K562 (cell line): ENCODE results near the gene ZBTB47. TPM values are rescaled to one million over a fixed set of nuclear protein-coding genes. Genes with fewer than 3 reads are reported as not detected.

Experiments used
- CCAR2 ChIP-seq: fragments of 200-400 bp; formaldehyde crosslinking; IDR thresholded peaks from 2 replicates; pipeline ENCODE4 v1.6.1; 2017; ENCODE audit warnings: mild to moderate bottlenecking, low read depth, low read length
- FOXK1 ChIP-seq: sonication (generic); formaldehyde crosslinking; IDR thresholded peaks from 2 replicates; pipeline ENCODE4 v1.8.0; 2022; ENCODE audit warnings: missing genetic modification reagents, mild to moderate bottlenecking, borderline replicate concordance
- HDAC2 ChIP-seq: fragments of 450-650 bp; IDR thresholded peaks from 2 replicates; pipeline ENCODE4 v1.6.1; 2016; ENCODE audit warnings: mild to moderate bottlenecking
- IRF2 ChIP-seq: sonication (generic); formaldehyde crosslinking; IDR thresholded peaks from 2 replicates; pipeline ENCODE4 v1.8.1; 2022; ENCODE audit warnings: mild to moderate bottlenecking, missing genetic modification reagents
- MAZ ChIP-seq, 2 experiments: fragments of 450-650 bp in 1 of 2; sonication (generic) in 1 of 2; formaldehyde crosslinking; IDR thresholded peaks in 1 of 2; conservative IDR thresholded peaks in 1 of 2; 2 replicates each; pipeline versions ENCODE4 v1.4.0 to v1.5.0; 2020; ENCODE audit warnings: mild to moderate bottlenecking in 1 of 2, missing genetic modification reagents in 1 of 2
- NCOR1 ChIP-seq: fragments of 450-650 bp; IDR thresholded peaks from 2 replicates; pipeline ENCODE4 v1.6.1; 2016; ENCODE audit warnings: mild to moderate bottlenecking, moderate library complexity
- POLR3A ChIP-seq: IDR thresholded peaks from 2 replicates; pipeline ENCODE4 v1.6.1; 2011; ENCODE audit warnings: borderline replicate concordance, mild to moderate bottlenecking, moderate library complexity; ENCODE audit not compliant: insufficient read length, insufficient read depth; ENCODE audit errors: extremely low read depth
- RBM17 ChIP-seq: fragments of 200-400 bp; formaldehyde crosslinking; IDR thresholded peaks from 2 replicates; pipeline ENCODE4 v1.6.1; 2017; ENCODE audit warnings: low read depth, mild to moderate bottlenecking, low read length, borderline replicate concordance
- RHOXF2B ChIP-seq: fragments of 250-450 bp; sonication (Bioruptor Pico); conservative IDR thresholded peaks from 2 replicates; pipeline ENCODE4 v1.5.1; 2021
- SOX6 ChIP-seq: fragments of 450-650 bp; IDR thresholded peaks from 2 replicates; pipeline ENCODE4 v1.6.1; 2014; ENCODE audit warnings: mild to moderate bottlenecking
- ZBTB8A ChIP-seq: fragments of 450-650 bp; IDR thresholded peaks from 2 replicates; pipeline ENCODE4 v1.6.1; 2018; ENCODE audit warnings: mild to moderate bottlenecking, moderate library complexity; ENCODE audit not compliant: partially characterized antibody
- ZNF124 ChIP-seq: sonication (generic); formaldehyde crosslinking; IDR thresholded peaks from 2 replicates; pipeline ENCODE4 v1.8.1; 2022; ENCODE audit warnings: missing genetic modification reagents
- ZSCAN32 ChIP-seq: fragments of 450-650 bp; formaldehyde crosslinking; IDR thresholded peaks from 2 replicates; pipeline ENCODE4 v1.4.0; 2020; ENCODE audit warnings: mild to moderate bottlenecking, moderate library complexity
- polyA plus RNA-seq, 8 experiments: library from polyadenylated mRNA; depleted of rRNA in 4 of 8; stranded (reverse) in 5 of 8; unstranded in 3 of 8; fragments of >200 nt; fragmentation: Nextera tagmentation in 2 of 8; fragmentation: Illumina TruSeq in 1 of 8; extraction: Ambion mirVana in 2 of 8; extraction: Trizol in 1 of 8; gene quantifications; 2 replicates each; pipeline versions ENCODE4 v1.2.1 to v1.2.3, GENCODE V29; 2011 to 2014; ENCODE audit warnings: inconsistent platforms in 1 of 8, missing spikeins in 1 of 8
- total RNA-seq, 7 experiments: library from RNA; depleted of rRNA in 6 of 7; stranded (reverse); fragments of >200 nt in 6 of 7; fragmentation: Illumina TruSeq in 2 of 7; extraction: Trizol in 2 of 7; gene quantifications; 2 replicates each; pipeline versions ENCODE4 v1.2.1 to v1.2.3, GENCODE V29; 2011 to 2021; ENCODE audit warnings: low replicate concordance in 1 of 7
- TF ChIP-seq, protein P1 (sequence below): fragments of 450-650 bp; IDR thresholded peaks from 2 replicates; pipeline ENCODE4 v1.6.1; 2018; ENCODE audit warnings: mild to moderate bottlenecking, low read depth; ENCODE audit not compliant: partially characterized antibody
- TF ChIP-seq, protein P2 (sequence below): IDR thresholded peaks from 3 replicates; pipeline ENCODE4 v1.6.1; 2011; ENCODE audit warnings: borderline replicate concordance, mild to moderate bottlenecking, moderate library complexity; ENCODE audit not compliant: insufficient read length; ENCODE audit errors: extremely low read depth

Gene ZBTB47
- total and polyA plus RNA-seq, 9 of the 15 experiments (the other 6 are each of a cell fraction or from before 2014, with no cell fraction given), result 0.11 to 4.6 (median 1.7) TPM; not detected in 1

DNA sequence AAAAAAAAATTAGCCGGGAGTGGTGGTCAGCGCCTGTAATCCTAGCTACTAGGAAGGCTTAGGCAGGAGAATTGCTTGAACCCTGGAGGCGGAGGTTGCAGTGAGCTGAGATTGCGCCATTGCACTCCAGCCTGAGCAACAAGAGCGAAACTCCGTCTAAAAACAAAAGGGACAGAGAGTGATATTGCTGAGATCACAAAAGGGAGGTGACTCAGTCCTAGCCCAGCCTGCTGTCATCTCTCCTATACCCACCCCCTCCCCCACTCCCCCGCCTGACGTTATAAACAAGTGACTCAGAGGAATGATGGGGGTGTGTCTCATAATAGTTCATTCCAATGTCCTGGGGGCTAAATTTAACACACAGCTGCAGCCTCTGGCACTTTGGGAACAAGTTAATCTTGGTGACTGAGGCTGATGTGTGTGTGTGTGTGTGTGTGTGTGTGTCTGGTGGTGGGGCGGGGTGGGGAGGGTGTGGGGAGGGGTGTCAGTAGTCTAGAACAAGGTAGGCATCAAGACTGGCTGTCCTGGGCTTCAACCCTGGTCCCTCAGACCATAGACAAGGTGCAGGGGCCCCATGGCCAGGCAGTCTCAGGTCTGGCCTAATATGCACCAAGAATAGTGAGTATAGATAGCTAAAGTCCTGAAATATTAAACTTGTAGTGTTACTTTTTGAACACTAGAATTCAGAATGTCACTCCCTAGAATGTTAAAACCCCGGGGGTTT lies 30.5 kb downstream of the ZBTB47 start (continued):
- no peak for TF ChIP-seq RBM17
- TF ChIP-seq FOXK1 (CRISPR knock-in tag), result no peak
- no peak for TF ChIP-seq HDAC2
- TF ChIP-seq NCOR1, result no peak
- TF ChIP-seq ZNF124 (CRISPR knock-in tag), result no peak
- TF ChIP-seq POLR3A, result no peak
- no peak for TF ChIP-seq RHOXF2B (CRISPR knock-in tag)
- TF ChIP-seq, protein P1, sequence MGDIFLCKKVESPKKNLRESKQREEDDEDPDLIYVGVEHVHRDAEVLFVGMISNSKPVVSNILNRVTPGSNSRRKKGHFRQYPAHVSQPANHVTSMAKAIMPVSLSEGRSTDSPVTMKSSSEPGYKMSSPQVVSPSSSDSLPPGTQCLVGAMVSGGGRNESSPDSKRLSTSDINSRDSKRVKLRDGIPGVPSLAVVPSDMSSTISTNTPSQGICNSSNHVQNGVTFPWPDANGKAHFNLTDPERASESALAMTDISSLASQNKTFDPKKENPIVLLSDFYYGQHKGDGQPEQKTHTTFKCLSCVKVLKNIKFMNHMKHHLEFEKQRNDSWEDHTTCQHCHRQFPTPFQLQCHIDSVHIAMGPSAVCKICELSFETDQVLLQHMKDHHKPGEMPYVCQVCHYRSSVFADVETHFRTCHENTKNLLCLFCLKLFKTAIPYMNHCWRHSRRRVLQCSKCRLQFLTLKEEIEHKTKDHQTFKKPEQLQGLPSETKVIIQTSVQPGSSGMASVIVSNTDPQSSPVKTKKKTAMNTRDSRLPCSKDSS, result no peak
- no peak for TF ChIP-seq ZBTB8A
- TF ChIP-seq, protein P2, sequence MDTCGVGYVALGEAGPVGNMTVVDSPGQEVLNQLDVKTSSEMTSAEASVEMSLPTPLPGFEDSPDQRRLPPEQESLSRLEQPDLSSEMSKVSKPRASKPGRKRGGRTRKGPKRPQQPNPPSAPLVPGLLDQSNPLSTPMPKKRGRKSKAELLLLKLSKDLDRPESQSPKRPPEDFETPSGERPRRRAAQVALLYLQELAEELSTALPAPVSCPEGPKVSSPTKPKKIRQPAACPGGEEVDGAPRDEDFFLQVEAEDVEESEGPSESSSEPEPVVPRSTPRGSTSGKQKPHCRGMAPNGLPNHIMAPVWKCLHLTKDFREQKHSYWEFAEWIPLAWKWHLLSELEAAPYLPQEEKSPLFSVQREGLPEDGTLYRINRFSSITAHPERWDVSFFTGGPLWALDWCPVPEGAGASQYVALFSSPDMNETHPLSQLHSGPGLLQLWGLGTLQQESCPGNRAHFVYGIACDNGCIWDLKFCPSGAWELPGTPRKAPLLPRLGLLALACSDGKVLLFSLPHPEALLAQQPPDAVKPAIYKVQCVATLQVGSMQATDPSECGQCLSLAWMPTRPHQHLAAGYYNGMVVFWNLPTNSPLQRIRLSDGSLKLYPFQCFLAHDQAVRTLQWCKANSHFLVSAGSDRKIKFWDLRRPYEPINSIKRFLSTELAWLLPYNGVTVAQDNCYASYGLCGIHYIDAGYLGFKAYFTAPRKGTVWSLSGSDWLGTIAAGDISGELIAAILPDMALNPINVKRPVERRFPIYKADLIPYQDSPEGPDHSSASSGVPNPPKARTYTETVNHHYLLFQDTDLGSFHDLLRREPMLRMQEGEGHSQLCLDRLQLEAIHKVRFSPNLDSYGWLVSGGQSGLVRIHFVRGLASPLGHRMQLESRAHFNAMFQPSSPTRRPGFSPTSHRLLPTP, result no peak
- peak; percentile 39 for TF ChIP-seq SOX6
- TF ChIP-seq MAZ (CRISPR knock-in tag; conservative IDR thresholded peaks at IDR 0.05 in 1 of 2, IDR thresholded peaks at IDR 0.05 in 1 of 2), result no peak
- no peak for TF ChIP-seq ZSCAN32 (CRISPR knock-in tag)
- TF ChIP-seq IRF2 (CRISPR knock-in tag), result no peak
- TF ChIP-seq CCAR2, result no peak
